Activated T-cell treated with anti-CD3 and anti-CD28 coated beads for 48 hours (primary cell): ENCODE results near the gene BROX.
A peak's percentile ranks its signal among the peaks of the same experiment; 100 is the strongest.
"Not testable (repeated sequence)": the region's sequence is repeated elsewhere in the genome, so short reads cannot be mapped to it uniquely, and the experiment has no call there.

Experiments
- DNase-seq: peaks from one replicate; pipeline ENCODE4 v3.0.0-alpha.2; 2020; ENCODE audit warnings: low read depth

The BROX gene

GRCh38 chr1:222712253-222713090, at the start of gene BROX, which contains the start of gene AIDA:
Gene BROX, plus strand, starts transcription at chr1:222712564. Its CDS starts 3,136 bp downstream, at chr1:222715700.
Gene AIDA, minus strand, starts transcription at chr1:222712491. Its CDS starts 174 bp downstream, at chr1:222712317.
- DNase-seq, result peak; percentile 93

GRCh38 chr1:222663431-222663934, 48.9 kb upstream of the BROX start:
- DNase-seq, result no peak

- no peak for DNase-seq
These were observed 46.4 kb upstream of the BROX start for GRCh38 chr1:222665964-222666363.

- not testable (repeated sequence) for DNase-seq
These were observed 44.2 kb upstream of the BROX start for GRCh38 chr1:222668184-222668583.

- DNase-seq, result not testable (repeated sequence)
These were observed 43.3 kb upstream of the BROX start for GRCh38 chr1:222669107-222669506.

GRCh38 chr1:222670110-222670509, 42.3 kb upstream of the BROX start:
- no peak for DNase-seq

GRCh38 chr1:222680080-222680479, 32.3 kb upstream of the BROX start:
- no peak for DNase-seq

- DNase-seq, result no peak
These were observed 21.3 kb upstream of the BROX start for GRCh38 chr1:222691016-222691415.

GRCh38 chr1:222694927-222695326, 17.4 kb upstream of the BROX start:
- DNase-seq, result no peak

GRCh38 chr1:222696741-222697140, 15.6 kb upstream of the BROX start:
- DNase-seq, result no peak

- no peak for DNase-seq
These were observed 15.2 kb upstream of the BROX start for GRCh38 chr1:222697203-222697602.

- no peak for DNase-seq
These were observed 14.5 kb upstream of the BROX start for GRCh38 chr1:222697826-222698225.

- no peak for DNase-seq
These were observed 10.2 kb upstream of the BROX start for GRCh38 chr1:222702210-222702609.

GRCh38 chr1:222704260-222704659, 8.1 kb upstream of the BROX start:
- DNase-seq, result no peak

GRCh38 chr1:222706815-222707214, 5.5 kb upstream of the BROX start:
- no peak for DNase-seq

- no peak for DNase-seq
These were observed 2.6 kb upstream of the BROX start for GRCh38 chr1:222709700-222710153.

- peak; percentile 39 for DNase-seq
These were observed 778 bp upstream of the BROX start for GRCh38 chr1:222711319-222712252.

GRCh38 chr1:222713091-222713961, 962 bp downstream of the BROX start:
- peak; percentile 81 for DNase-seq

- no peak for DNase-seq
These were observed 4.0 kb downstream of the BROX start for GRCh38 chr1:222716393-222716792.

- DNase-seq, result no peak
These were observed 16.4 kb downstream of the BROX start for GRCh38 chr1:222728746-222729145.

- DNase-seq, result no peak
These were observed 18.5 kb downstream of the BROX start for GRCh38 chr1:222730866-222731265.
